ENCODE data around the gene CABCOCO1.

Gene CABCOCO1

DNA sequence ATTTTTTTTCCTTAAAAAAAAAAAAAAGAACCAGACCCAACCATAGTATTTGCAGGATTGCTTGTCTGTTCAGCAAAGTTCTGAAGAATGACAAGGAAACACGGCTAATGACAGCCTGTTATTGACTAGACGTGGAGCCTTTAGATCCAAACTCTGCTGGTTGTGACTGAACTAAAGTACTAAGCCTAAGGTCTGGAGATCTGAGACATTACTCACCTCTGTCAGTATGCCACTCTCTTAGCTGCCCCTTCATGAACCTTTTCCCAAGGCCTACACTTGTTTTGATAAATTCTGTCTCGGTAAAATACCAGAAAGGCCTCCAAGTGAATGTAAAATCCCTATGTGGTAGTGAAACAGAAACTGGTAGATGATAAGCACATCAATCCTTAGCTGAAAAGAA lies 101.0 kb downstream of the CABCOCO1 start:
- Mint-ChIP-seq H3K4me3 (no peak overlapping the region), H3K27me3 (no peaks in the 10 kb centered on the region), H3K9me3 (no peaks in the 10 kb centered on the region), H3K27ac (no peak overlapping the region), H3K4me1 (peaks cover 3% of the 10 kb centered on the region), H3K36me3 (no peaks in the 10 kb centered on the region)
- no peak for ATAC-seq (ENCODE audit: low read depth)
- DNase-seq (ENCODE audit: low spot score in 2 of 2), result no peak

DNA sequence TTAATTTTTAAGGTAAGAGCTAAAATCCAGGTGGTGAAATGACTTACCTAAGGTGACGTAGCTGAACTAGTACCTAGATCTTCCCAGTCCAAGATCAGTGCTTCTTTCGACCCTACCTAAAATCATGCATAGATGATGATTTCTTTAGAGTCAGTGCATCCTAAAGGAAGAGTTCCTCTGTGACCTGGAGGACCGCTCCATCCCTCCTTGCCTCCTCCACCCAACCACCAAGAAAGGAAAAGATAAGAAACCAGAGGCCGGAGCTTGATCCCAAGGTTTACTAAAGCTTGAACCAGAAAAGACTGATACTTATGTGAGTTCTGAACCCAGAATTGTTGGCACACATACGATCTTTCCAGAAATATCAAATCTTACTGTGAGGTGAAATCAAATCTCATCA lies 101.8 kb downstream of the CABCOCO1 start:
- ATAC-seq (ENCODE audit: low read depth) (no peak), DNase-seq (ENCODE audit: low spot score in 2 of 2) (no peak)
- Mint-ChIP-seq H3K4me1 (peaks cover 3% of the 10 kb centered on the region), H3K36me3 (no peaks in the 10 kb centered on the region), H3K9me3 (no peaks in the 10 kb centered on the region), H3K4me3 (no peak overlapping the region), H3K27me3 (no peaks in the 10 kb centered on the region), H3K27ac (no peak overlapping the region)

GRCh38 chr10:61765176-61766087 lies 102.7 kb downstream of the CABCOCO1 start:
- no peak for ATAC-seq (ENCODE audit: low read depth)
- Mint-ChIP-seq H3K27ac (no peak overlapping the region), H3K27me3 (no peaks in the 10 kb centered on the region), H3K9me3 (no peaks in the 10 kb centered on the region), H3K4me3 (no peak overlapping the region), H3K4me1 (peaks cover 3% of the 10 kb centered on the region), H3K36me3 (no peaks in the 10 kb centered on the region)
- DNase-seq (ENCODE audit: low spot score in 2 of 2), result no peak

GRCh38 chr10:61766927-61767326 lies 104.2 kb downstream of the CABCOCO1 start:
- H3K27ac Mint-ChIP-seq, result no peak overlapping the region
- H3K9me3 Mint-ChIP-seq, result no peaks in the 10 kb centered on the region

DNA sequence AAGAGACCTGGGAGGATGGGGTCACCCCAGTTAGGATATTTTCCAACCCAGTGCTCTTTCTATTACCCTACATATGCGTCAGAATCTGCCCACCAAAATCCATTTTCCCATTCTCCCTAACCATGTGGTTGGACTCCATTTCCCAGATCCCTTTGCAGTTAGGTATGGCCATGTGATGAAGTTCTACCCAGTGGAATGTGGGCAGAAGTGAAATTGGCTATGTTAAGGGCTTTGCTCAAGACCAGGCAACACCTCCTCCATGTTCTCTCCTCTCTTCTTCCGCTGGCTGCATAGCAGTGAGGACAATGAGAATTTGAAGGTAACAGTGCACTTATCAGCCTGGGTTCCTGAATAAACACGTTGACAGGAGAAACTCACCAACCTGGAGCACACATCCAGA lies 111.3 kb downstream of the CABCOCO1 start:
- DNase-seq (ENCODE audit: low spot score in 2 of 2) (no peak), ATAC-seq (ENCODE audit: low read depth) (no peak)
- Mint-ChIP-seq H3K27ac (no peak overlapping the region), H3K9me3 (no peaks in the 10 kb centered on the region), H3K4me1 (no peaks in the 10 kb centered on the region), H3K27me3 (peaks cover 3% of the 10 kb centered on the region), H3K4me3 (no peak overlapping the region), H3K36me3 (no peaks in the 10 kb centered on the region)

More at GRCh38 chr10:61766927-61767326, 104.2 kb downstream of the CABCOCO1 start:
- Mint-ChIP-seq H3K36me3 (no peaks in the 10 kb centered on the region), H3K4me1 (peaks cover 3% of the 10 kb centered on the region), H3K27me3 (no peaks in the 10 kb centered on the region), H3K4me3 (no peak overlapping the region)
- ATAC-seq (ENCODE audit: low read depth), result no peak
- DNase-seq (ENCODE audit: low spot score in 2 of 2), result no peak

GRCh38 chr10:61775111-61775510 lies 112.4 kb downstream of the CABCOCO1 start:
- no peak for DNase-seq (ENCODE audit: low spot score in 2 of 2)
- Mint-ChIP-seq H3K4me1 (no peaks in the 10 kb centered on the region), H3K9me3 (no peaks in the 10 kb centered on the region), H3K27me3 (peaks cover 3% of the 10 kb centered on the region), H3K36me3 (no peaks in the 10 kb centered on the region), H3K4me3 (no peak overlapping the region), H3K27ac (no peak overlapping the region)
- no peak for ATAC-seq (ENCODE audit: low read depth)

GRCh38 chr10:61776615-61777266 lies 114.0 kb downstream of the CABCOCO1 start:
- Mint-ChIP-seq H3K9me3 (no peaks in the 10 kb centered on the region), H3K36me3 (no peaks in the 10 kb centered on the region), H3K27ac (no peak overlapping the region), H3K27me3 (peaks cover 3% of the 10 kb centered on the region), H3K4me3 (no peak overlapping the region), H3K4me1 (no peaks in the 10 kb centered on the region)
- ATAC-seq (ENCODE audit: low read depth) (no peak), DNase-seq (ENCODE audit: low spot score in 2 of 2) (no peak)

DNA sequence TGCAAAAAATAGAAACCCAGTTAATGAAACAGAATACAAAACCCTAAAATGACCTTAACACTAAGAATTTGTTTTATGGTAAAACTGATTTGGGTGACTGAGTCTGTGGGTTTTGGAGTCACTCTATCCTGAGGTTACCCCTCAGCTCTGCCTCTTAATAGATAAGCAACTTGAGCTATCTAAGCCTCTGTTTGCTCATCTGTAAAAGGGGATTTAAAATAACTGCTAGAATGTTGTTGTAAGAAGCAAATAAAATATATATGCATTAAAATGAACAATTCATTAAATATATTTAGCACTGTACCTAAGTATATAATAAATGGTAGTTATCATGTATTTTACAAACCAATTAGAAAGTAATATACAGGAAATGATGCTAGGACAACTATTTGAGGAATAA lies 115.4 kb downstream of the CABCOCO1 start:
- no peak overlapping the region for H3K27ac Mint-ChIP-seq
- DNase-seq (ENCODE audit: low spot score in 2 of 2) (no peak), ATAC-seq (ENCODE audit: low read depth) (no peak)
- no peak overlapping the region for H3K4me3 Mint-ChIP-seq
- no peaks in the 10 kb centered on the region for H3K9me3 Mint-ChIP-seq
- no peaks in the 10 kb centered on the region for H3K4me1 Mint-ChIP-seq
- H3K36me3 Mint-ChIP-seq, result no peaks in the 10 kb centered on the region
- H3K27me3 Mint-ChIP-seq, result peaks cover 3% of the 10 kb centered on the region

DNA sequence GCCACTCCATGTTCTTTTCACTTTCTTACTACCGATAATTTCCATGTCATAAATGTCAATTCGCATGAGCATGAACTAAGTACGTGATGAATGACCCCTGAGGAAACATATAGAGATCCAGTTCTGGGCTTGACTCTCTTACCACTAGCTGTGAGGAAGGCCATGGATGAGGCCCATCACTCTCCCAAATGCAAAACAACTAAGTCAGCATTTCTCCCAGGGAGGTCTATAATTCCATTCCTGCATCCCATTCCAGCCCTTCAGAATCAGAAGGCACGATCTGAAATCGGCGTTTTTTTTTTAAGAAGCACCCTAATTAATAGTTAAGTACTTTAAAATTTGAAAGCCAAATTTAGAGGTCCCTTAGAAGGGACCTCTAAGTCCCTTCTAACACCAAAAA lies 116.5 kb downstream of the CABCOCO1 start:
- H3K27me3 Mint-ChIP-seq, result peaks cover 6% of the 10 kb centered on the region
- H3K36me3 Mint-ChIP-seq, result no peaks in the 10 kb centered on the region
- no peaks in the 10 kb centered on the region for H3K9me3 Mint-ChIP-seq
- no peaks in the 10 kb centered on the region for H3K4me1 Mint-ChIP-seq
- no peak overlapping the region for H3K27ac Mint-ChIP-seq
- no peak for DNase-seq (ENCODE audit: low spot score in 2 of 2)
- no peak overlapping the region for H3K4me3 Mint-ChIP-seq
- no peak for ATAC-seq (ENCODE audit: low read depth)

DNA sequence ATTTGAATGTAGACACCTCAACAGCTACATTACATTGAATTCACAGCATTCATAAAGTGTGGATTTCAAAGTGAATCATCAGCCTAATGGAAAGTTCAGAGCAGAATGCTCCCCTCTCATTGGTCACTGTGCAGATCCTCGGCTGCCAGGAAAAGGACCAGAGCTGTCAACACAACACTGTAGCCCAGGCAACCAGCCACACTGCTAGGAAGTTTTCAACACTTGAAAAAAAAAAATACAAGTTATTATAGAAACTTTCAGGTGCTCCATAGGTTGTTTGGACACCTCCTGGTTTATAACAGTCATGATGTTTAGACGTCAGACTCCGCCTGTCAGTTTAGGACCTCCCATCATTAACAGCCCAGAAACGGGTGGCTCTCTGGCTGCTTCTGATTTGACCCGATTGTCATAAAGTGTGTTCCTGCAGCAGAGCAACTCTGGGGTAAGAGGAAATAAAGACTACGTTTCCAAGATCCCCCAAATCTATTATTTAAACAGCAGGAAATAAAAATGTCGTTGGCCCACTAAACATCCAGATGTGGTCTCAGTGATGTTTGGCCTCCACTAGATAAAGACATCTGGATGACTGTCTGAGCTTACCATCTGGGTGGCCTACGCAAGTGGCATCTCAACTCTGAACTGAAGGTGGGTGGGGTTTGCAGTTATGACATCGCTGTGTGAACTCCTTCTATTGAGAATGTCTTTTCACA lies 117.4 kb downstream of the CABCOCO1 start:
- Mint-ChIP-seq H3K9me3 (no peaks in the 10 kb centered on the region), H3K27me3 (peaks cover 8% of the 10 kb centered on the region), H3K27ac (no peak overlapping the region), H3K36me3 (no peaks in the 10 kb centered on the region), H3K4me3 (no peak overlapping the region), H3K4me1 (no peaks in the 10 kb centered on the region)
- no peak for DNase-seq (ENCODE audit: low spot score in 2 of 2)
- no peak for ATAC-seq (ENCODE audit: low read depth)

GRCh38 chr10:61780732-61781131 lies 118.0 kb downstream of the CABCOCO1 start:
- no peaks in the 10 kb centered on the region for H3K4me1 Mint-ChIP-seq
- ATAC-seq (ENCODE audit: low read depth) (no peak), DNase-seq (ENCODE audit: low spot score in 2 of 2) (no peak)
- no peak overlapping the region for H3K27ac Mint-ChIP-seq
- H3K27me3 Mint-ChIP-seq, result peaks cover 10% of the 10 kb centered on the region
- H3K9me3 Mint-ChIP-seq, result no peaks in the 10 kb centered on the region
- no peak overlapping the region for H3K4me3 Mint-ChIP-seq
- no peaks in the 10 kb centered on the region for H3K36me3 Mint-ChIP-seq

DNA sequence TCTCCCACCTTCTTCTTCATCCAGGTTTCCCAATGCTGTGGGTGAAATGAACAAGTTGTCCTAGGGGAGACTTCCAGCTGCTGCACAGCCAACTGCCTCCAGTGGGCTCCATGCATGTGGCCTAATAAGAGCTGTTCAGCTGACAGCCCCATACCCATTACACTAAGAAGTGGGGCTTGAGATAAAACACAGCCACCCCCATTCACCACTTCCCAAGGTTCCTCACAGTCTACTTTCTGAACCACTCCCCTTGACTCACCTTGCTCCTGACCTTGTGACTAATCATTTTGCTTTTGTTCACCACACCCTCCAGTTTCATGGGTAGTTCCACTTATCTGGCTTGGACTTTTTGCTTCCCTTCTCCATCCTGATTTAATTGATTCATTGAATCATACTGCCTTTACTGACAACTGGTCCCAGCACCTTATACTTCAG lies 119.3 kb downstream of the CABCOCO1 start:
- Mint-ChIP-seq H3K27me3 (peaks cover 9% of the 10 kb centered on the region), H3K36me3 (no peaks in the 10 kb centered on the region), H3K27ac (no peak overlapping the region), H3K4me1 (no peaks in the 10 kb centered on the region), H3K4me3 (no peak overlapping the region), H3K9me3 (no peaks in the 10 kb centered on the region)
- DNase-seq (ENCODE audit: low spot score in 2 of 2) (no peak), ATAC-seq (ENCODE audit: low read depth) (no peak)

DNA sequence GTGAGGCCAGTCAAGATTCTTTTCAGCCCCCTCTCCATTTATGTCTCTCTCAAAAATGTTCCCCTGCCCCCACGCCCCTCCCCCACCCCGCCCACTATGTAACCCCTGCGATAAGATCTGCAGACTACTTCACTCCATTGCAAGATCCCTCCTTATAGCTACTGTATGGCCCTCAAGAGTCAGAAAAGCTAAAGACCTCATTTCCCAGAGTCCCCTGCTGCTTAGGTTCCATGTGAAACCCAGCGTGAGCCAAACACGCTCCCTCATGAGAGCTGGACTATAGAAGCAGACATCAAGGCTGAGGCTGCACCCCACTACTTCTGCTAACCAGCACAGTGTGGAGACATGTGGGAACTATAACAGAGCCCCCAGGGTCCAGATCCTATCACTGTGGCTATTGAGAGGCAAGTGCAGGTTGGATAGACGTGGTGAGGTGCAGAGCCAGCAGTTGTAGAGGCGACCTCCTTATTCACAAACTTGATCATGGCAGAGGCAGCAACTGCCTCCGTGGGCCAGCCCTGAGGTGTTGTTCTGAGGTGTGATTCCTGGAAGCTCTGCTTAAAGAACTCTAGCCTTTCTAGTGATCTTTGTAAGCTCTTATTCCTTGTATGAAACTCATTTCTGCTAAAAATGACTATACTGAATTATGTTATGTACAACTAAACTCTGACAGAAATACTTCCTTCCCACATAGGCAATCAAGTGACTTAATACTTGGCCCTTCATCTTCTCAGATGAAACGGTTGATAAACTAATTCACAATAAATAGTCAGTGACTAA lies 121.8 kb downstream of the CABCOCO1 start:
- no peak overlapping the region for H3K27ac Mint-ChIP-seq
- H3K27me3 Mint-ChIP-seq, result peaks cover 6% of the 10 kb centered on the region
- no peaks in the 10 kb centered on the region for H3K36me3 Mint-ChIP-seq
- no peak overlapping the region for H3K4me3 Mint-ChIP-seq
- H3K4me1 Mint-ChIP-seq, result no peaks in the 10 kb centered on the region
- ATAC-seq (ENCODE audit: low read depth) (no peak), DNase-seq (ENCODE audit: low spot score in 2 of 2) (no peak)
- H3K9me3 Mint-ChIP-seq, result no peaks in the 10 kb centered on the region
